DMS79 (cell line): ENCODE measurements around the gene NSMF.
"Not testable (repeated sequence)": the region's sequence is repeated elsewhere in the genome, so short reads cannot be mapped to it uniquely, and the experiment has no call there.

ENCODE experiments used
- DNase-seq: peaks from one replicate; lab custom pipeline; 2025; lab: John Stamatoyannopoulos, UW

Gene NSMF

GRCh38 chr9:137410236-137410890 is 48.8 kb downstream of the NSMF start:
- not testable (repeated sequence) for DNase-seq

DNA sequence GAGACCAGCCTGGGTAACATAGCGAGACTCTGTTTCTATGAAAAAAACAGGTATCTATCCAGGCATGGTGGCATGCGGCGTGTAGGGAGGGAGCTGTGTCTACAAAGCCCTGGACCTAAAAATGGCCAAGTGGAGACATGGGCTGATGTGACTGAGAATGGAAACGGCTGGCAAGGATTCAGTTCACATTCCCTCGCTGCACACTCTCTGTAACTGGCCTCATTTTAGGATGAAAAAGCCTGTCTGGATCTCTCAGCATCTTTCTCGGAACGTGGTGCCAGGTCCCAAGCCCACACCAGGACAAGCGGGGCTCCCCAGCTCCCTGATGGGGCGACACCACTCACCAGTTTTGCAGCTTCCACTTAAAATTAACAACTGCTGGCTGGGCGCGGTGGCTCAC is 49.6 kb downstream of the NSMF start:
- no peak for DNase-seq

- DNase-seq = no peak
Observed at GRCh38 chr9:137408651-137409405, 50.3 kb downstream of the NSMF start.

DNA sequence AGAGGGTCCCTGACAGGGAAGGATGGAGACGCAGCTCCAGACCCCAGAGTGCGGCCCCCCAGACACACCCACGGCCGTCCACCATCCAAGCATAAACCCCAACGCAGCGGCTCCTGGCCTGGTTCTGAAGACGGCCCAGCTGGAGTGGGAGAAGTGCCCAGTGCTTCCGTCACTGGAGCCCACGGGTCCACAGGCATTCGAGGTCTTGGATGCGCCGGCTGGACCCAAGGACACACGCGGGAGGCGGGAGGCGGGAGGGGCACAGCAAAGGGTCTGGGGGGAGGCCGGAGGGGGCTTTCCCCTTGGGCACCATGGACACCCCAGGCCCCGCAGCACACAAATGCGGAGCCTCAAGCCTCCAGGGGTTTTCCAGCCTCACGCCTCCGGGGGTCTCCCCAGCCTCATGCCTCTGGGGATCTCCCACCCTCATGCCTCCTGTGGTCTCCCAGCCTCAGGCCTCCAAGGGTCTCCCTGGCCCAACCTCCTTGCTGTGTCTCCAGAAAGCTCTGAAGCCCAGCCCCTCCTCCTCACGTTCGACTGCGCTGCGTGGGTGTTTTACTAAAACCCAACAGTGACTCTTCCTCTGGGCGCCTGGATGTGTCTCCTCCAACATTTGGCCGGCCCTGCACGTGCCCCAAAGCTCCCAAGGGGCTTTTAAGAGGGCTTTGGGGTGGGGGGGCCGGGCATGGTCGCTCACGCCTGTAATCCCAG is 51.4 kb downstream of the NSMF start:
- DNase-seq = no peak

- peak; percentile 34 for DNase-seq
Observed at GRCh38 chr9:137406876-137407589, 52.1 kb downstream of the NSMF start.

GRCh38 chr9:137406085-137406760 is 52.9 kb downstream of the NSMF start:
- no peak for DNase-seq

DNA sequence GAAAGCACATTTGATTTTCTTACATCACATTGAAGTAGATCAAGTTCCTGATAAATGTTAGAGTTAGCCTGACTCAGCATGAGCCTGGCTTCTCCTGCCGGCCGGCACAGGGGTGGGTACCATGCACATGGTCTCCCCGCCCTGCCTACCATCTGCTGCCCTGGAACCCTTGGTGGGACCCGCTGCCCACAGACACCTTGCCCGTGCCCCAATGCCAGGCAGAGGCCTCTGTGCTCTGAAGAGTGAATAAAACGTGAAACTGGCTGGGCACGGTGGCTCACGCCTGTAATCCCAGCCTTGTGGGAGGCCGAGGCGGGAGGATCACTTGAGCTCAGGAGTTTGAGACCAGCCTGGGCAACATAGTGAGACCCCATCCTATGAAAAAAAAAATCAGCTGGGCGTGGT is 53.5 kb downstream of the NSMF start:
- no peak for DNase-seq

- DNase-seq = no peak
Observed at GRCh38 chr9:137404961-137405567, 54.1 kb downstream of the NSMF start.

DNA sequence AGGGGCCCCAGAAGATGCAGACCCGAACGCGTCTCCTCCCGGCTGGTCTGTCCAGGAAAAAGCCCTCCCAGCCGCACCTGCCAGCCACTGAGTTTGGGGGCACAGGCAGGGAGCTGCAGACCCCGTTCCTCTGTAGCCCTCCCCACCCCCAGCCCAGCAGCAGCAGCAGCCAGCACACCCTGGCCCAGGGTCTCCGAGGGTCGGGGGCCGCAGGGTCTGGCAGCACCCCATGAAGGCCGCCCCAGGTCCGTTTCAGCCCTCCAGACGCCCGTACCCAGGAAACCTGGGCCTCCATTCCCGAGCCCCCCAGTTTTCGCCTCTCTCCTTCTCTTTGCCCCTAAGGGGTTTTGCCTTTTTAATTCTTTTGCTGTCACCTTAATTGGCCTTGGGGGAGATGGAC is 55.9 kb downstream of the NSMF start:
- no peak for DNase-seq

DNA sequence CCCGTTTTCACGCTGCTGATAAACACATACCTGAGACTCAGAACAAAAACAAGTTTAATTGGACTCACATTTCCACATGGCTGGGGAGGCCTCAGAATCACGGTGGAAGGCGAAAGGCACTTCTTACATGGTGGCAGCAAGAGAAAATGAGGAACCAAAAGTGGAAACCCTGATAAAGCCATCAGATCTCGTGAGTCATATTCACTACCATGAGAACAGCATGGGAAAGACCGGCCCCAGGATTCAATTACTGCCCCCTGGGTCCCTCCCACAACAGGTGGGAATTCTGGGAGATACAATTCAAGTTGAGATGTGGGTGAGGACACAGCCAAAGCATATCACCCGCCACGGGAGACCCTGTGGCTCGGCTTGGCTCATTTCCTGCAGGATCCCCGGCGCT is 56.4 kb downstream of the NSMF start:
- no peak for DNase-seq

DNA sequence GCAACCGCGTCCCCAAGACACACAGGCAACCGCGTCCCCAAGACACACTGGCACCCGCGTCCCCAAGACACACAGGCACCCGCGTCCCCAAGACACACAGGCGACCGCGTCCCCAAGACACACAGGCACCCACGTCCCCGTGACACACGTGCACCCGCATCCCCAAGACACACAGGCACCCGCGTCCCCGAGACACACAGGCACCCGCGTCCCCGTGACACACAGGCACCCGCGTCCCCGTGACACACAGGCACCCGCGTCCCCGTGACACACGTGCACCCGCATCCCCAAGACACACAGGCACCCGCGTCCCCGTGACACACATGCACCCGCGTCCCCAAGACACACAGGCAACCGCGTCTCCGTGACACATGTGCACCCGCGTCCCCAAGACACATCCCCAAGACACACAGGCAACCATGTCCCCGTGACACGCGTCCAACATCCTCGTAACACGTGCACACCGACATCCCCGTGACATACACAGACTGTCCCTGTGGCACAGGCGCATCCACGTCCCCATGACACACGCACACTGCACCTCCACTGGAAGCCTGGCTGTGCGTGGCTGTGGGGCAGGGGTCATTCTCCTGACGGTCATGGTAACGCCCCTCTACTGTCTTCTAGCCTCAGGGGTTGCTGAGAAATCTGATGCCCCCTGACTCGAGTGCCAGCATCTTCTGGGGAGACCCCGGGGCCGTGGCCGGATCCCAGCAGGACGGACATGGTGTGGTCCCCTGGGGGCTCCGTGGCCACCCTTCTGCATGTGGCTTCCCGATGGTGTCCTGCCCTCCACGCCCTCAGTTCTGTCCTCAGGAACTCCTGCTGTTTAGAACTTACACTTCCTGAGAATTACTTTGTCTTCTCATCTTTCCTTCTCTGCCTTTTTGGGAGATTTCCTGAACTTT is 60.3 kb downstream of the NSMF start:
- no peak for DNase-seq

GRCh38 chr9:137397675-137398423 is 61.3 kb downstream of the NSMF start:
- DNase-seq = no peak
